Stromal cell of bone marrow (primary cell): ENCODE data around the gene BFAR.
"Not testable (repeated sequence)": the region's sequence is repeated elsewhere in the genome, so short reads cannot be mapped to it uniquely, and the experiment has no call there.

Experiments used
- DNase-seq: peaks from one replicate; pipeline ENCODE4 v3.0.0-alpha.2; 2012; ENCODE audit warnings: low read depth

BFAR gene, protein sequence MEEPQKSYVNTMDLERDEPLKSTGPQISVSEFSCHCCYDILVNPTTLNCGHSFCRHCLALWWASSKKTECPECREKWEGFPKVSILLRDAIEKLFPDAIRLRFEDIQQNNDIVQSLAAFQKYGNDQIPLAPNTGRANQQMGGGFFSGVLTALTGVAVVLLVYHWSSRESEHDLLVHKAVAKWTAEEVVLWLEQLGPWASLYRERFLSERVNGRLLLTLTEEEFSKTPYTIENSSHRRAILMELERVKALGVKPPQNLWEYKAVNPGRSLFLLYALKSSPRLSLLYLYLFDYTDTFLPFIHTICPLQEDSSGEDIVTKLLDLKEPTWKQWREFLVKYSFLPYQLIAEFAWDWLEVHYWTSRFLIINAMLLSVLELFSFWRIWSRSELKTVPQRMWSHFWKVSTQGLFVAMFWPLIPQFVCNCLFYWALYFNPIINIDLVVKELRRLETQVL

DNA sequence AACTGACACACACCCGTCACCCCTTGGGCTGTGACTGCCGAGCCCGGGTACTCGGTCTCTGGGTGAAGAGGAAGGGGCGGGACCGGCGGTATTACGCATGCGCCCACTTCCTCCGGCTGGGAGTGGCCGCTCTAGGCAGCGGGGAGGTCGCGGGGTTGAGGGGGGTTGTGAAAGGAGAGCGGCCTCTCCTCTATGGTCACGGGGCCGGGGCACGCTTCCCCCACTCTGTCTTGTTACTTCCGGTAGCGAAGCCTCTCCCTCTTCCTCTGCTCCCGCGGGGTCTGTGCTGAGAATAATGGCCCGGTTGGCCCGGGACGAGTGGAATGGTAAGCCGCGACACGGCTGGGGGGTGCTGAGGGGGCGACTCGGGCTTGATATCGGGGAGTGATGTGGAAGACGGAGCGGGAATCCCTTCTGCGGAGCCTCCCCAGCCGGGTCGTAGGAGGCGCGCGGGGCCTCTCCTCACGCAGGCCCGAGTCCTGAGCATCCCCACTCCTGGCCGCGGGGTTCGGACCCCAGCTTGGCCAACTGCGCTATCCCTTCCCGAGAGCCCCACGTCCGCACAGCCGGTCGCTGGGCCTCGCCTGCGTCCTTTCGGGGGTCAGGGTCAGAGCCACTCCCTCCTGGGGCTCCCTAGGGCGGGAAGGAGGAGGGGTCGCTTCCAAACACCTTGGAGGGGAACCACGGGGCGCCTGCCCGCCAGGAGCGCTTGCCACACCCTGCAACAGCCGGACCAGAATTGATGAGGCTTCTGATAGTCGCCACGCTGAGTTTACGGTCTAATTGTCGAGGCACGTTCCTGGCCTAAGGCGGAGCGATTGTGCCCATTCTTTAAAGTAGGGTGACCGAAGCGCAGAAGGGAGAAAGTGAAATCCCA is at the start of gene BFAR:
TSS of gene BFAR (plus strand) at position 259 of the 877 bp plus-strand sequence. CDS start 11,396 bp downstream, outside the sequence.
- peak; percentile 96 for DNase-seq

DNA sequence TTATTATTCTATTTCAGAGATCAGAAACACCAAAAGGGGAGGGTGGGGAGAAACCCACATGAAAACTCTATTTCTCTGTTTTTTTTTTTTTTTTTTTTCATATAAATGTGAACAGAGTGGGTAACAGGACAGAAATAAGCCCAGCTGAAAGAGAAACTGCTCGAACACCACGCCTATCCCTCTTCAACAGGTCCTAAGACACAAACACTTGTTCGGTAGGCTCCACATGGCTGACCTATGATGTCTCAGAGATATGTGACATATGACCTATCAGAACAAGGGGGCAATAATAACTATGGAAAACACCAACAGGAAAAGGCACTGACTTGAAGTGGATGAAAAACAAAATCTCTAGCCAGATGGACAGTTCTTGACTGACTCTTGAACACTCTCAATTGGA is 47.5 kb upstream of the BFAR start:
- DNase-seq = no peak

DNA sequence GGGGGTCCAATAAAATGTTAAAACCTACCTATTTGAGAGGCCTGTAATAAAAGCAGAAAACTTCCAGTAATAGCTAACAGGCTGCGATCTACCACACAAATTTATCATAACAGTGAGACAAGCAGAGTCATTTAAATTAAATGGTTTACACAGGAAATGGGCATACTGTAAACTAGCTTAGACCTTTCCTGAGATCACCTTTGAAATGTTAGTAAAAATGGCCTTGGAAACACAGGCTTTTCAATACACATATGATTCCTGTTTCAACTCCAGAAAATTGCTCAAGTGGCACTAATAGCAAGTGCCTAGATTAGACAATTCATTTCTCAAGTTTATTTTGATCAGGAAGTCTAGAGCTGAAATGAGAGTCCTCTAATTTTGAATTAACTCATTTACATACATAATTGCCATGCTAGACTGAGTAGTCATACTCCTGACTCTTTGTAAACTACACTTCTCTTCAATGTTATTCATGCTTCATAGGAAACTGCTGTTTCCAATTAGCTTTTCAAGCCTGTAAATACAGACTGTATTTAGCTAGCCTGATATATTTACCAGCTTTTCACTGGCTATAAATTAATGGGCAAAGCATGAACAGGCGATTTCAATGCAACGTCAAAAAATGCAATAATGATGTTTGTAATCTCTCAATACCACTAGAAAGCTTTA is 46.0 kb upstream of the BFAR start:
- DNase-seq = no peak

DNA sequence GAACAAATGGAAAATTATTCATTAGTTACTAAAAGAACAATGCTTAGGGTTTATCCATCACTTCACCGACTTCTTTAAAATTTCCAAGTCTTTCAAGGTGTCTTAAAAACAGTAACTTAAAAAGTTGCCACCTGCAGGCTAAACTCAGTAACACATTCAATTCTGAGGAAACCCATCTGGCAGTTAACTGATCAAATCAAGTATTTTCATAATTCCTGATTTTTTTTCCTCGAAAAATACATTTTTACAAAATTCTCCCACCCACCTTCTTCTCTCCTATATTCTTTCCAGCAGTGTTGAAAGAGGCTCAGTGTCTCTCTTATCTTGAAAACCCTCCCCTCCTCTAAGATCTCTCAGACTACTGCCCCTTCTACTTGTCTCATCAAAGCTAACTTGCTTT is 32.6 kb upstream of the BFAR start:
- DNase-seq = peak; percentile 17

DNA sequence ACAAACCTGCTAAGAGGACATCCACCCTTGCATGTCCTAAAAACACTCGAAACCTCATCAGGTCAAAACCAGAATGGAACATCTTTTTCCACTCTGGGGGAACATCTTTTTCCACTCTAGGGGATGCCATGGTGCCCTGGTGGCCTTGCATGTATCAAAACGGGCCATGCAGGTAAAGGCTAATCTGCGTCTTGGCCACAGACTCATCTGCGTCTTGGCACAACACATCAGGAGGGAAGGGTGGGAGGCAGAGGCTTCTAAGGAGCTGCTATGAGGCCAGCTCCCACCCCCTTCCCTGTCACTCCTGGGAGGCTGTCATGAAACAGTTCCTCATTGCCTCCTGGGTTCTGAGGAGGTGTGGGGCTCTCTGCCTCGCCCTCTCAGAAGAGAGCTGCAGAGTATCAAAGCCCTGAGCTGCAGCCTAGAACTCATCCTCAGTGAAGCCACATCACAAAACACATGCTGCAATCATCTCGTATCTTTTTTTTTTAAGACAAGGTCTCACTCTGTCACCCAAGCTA is 30.2 kb upstream of the BFAR start:
- no peak for DNase-seq

DNA sequence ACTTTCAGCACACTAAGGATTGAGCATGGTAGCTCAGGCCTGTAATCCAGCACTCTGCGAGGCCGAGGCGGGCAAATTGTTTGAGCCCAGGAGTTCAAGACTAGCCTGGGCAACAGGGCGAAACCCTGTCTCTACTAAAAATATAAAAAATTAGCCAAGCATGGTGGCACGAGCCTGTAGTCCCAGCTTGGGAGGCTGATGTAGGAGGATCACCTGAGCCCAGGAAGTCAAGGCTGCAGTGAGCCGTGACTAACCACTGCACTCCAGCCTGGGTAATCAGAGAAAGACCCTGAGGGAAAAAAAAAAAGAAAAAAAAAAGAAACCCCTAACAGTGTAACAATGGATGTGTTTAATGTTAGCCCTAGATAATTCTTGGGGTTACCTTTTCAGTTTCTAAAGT is 26.6 kb upstream of the BFAR start:
- no peak for DNase-seq

DNA sequence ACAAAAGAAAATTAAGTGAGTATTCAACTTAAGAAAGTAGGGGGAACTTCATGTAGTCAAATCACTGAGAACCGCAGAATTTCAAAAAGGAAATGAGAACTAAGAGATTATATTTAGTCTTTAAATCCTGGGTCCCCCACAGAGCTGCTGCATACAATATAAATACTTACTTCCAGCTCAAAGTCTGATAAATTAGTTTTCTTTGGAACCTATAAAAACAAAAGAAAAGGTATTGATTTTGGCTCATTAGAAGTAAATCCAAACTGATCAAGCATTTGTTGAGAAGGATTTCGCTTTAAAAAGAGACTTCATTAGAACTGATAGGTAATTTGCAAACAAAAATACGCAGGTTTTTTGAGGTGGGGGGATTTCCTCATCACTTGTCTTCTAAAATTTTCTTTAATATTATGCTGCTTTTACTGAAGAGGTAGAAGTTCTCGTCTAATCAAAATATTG is 24.6 kb upstream of the BFAR start:
- no peak for DNase-seq

DNA sequence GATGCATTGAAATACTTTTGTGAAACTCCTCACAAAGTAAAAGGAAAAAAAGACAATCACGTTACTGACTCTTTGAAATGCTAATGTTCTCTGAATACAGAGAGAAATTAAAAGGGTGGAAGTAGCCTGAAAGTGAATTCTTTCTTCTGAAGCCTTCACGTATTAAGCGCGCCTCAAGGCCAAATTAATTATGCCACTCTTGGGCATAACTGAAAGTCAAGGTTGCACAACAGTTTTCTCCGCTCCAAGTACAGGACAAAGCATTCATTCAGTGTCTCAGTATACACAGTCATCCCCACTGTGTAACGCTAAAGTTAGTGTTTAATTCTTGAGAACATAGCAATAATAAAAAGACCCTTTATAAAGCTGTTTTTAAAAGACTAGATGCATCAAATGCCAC is 24.1 kb upstream of the BFAR start:
- DNase-seq = no peak

DNA sequence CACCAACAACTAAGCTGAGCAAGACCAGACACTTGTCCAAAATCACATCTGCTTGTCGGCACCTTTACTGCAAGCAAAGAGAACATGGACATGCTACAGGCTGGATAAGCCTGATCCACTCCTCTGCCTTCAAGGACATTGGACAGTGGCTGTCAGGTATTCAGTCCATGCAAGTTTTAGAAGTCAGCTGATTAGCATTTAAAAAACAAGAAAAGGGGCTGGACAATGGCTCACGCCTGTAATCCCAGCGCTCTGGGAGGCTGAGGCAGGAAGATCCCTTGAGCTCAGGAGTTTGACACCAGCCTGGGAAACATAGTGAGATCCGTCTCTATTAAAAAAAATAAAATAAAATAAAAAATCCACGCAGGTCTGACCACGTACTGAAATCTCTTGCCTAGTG is 23.0 kb upstream of the BFAR start:
- no peak for DNase-seq

DNA sequence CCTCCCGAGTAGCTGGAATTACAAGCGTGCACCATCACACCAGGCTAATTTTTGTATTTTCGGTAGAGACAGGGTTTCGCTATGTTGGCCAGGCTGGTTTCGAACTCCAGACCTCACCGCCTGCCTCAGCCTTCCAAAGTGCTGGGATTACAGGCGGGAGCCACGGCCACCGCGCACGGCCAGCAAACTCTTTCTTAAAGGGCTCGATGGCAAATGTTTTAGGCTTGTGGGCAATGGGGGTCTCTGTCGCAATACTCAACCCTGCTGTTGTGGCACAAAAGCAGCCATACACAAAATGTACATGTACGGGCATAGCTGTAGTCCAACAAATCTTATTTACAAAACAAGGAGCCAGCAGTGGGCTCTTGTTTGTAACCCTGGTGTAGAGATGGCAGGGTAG is 21.1 kb upstream of the BFAR start:
- no peak for DNase-seq

DNA sequence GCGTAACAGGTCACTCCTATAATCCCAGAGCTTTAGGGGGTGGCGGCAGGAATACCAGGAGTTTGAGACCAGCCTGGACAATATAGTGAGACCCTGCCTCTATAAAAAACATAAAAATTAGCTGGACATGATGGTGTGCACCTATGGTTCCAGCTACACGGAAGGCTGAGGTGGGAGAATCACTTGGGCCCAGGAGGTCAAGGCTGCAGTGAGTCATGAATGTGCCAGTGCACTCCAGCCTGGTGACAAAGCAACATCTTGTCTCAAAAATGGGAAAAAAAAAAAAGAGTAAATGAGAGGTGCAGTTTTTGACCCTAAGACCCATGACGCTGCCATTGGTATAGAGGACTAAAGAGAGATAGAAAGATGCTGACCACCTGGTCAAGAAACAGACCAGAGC is 18.8 kb upstream of the BFAR start:
- DNase-seq = no peak

DNA sequence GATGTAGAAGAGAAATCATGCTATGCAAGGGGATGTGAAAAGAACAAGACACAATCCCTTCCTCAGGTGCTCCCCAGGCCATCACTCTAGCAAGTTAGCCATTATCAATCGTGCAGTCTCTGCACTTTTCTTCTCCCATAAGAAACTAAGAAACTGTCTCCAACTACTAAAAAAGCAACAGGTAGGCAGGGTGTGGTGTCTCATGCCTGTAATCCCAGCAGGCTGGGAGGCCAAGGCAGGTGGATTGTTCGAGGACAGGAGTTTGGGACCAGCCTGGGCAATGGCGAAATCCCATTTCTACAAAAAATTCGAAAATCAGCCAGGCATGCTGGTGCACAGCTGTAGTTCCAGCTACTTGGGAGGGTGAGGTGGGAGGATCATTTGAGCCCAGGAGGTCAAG is 16.5 kb upstream of the BFAR start:
- DNase-seq = no peak

DNA sequence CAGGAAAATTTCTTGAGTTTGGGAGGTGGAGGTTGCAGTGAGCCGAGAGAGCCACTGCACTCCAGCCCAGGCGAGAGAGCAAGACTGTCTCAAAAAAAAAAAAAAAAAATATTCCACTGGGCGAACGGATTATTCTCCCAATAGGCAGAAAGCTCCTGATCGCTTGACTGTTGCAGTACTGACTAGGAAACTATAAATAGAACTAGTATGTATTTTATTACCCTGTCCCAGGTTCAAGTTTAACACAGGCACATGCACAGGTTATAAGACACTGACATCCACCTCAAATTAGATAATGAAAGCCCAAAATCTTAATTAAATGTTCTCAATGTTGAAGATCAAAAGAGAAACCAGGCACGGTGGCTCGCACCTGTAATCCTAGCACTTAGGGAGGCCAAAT is 14.2 kb upstream of the BFAR start:
- DNase-seq = no peak

DNA sequence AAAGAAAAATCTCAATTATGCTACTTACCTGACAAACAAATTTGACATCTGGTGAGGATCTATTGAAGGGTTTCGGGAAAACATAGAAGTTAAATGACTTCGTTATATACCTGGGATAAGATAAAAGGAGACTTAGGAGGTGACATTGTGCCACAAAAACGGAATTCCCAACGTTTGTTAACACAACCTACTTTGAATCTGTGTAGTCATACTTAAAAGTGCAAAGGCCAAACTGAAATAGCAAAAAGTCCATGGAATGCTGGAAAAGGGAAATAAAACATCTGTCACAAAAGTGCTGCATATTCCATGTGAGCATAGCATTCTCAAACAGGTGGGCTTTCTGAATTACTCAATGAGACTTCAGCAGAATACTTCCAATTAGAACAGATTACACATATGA is 5.7 kb upstream of the BFAR start:
- no peak for DNase-seq

DNA sequence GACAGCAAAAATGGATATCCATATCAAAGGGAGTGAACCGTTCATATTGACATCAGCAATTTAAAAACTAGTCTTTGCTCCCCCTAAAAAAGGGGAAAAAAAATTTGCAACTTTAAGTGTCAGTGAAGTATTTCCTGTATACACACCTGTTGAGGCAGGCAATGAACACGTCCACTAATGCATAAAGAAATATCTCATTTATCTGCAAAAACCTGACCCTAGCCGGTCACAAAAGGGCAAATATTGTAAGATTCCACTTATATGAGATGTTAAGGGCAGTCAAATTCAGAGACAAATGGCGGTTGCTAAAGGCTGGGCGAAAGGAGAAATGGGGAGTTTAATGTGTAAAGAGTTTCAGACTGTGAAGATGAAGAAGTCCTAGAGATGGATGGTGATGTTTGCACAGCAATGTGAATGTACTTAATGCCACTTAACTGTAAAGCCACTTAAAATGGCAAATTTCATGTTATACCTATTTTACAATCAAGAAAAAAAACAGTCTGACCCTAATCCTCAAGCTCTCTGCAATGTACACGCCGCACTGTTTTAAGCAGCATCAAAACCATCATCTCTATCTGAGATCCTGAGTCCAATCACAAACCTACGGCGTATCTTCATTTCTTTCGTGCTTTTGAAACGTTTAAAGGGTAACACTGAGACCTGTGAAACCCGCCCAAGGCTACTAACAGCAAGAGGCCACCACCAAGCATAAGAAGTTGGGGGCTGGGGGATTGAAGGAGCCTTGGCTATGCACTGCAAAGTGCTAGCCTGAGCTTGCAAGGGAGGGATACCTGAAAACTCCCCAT is 3.7 kb upstream of the BFAR start:
- no peak for DNase-seq

DNA sequence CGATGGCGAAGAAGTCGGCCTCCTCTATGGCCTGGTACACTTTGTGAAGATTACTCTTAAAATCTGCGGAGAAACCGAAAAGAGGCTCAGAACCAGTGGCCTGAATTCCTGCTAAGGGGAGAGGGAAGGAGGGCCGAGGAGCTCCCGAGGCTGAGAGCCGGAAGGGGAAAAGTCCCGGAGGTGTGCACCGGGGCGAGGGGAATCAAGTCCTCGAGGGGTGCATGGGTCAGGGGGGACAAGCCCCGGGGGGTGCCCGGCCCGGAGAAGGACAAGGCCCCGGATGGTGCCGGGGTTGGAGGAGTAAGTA is 3.2 kb upstream of the BFAR start:
- no peak for DNase-seq

DNA sequence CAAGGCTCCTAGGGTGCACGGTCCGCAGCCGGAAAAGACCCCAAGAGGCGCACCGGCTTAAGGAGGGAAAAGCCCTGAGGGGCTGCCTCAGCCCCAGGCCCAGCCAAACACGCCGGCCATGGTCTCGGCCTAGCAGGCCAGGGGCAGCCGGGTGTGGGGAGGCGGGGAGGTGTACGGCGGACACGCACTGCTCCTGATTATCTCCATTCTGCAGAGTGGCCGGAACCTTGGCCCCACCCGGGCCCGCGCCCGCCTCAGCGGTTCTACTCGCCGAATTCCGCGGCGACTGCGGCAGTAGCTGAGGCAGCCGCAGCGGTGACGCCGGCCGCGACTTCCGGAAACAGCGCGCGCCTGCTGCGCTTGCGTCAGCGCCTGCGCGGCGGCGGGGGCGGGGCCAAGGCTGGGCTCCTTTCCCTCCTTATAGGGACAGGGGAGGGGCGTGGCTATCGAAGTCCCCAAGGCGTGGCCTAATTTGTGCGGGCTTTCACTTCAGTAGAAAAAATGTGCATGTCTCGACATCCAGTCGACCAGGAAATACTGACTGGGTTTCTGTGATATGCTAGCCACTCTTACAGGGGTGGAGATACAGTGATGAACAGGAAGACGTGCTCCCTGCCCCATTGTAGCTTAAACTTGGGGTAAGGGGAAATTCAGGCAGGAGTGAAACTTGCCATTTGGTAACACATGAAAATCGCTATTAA is 2.7 kb upstream of the BFAR start, which contains the start of gene PARN:
TSS of gene PARN (minus strand) at position 342 of the 701 bp plus-strand sequence. CDS start at position 207, 135 bp downstream.
- peak; percentile 89 for DNase-seq

DNA sequence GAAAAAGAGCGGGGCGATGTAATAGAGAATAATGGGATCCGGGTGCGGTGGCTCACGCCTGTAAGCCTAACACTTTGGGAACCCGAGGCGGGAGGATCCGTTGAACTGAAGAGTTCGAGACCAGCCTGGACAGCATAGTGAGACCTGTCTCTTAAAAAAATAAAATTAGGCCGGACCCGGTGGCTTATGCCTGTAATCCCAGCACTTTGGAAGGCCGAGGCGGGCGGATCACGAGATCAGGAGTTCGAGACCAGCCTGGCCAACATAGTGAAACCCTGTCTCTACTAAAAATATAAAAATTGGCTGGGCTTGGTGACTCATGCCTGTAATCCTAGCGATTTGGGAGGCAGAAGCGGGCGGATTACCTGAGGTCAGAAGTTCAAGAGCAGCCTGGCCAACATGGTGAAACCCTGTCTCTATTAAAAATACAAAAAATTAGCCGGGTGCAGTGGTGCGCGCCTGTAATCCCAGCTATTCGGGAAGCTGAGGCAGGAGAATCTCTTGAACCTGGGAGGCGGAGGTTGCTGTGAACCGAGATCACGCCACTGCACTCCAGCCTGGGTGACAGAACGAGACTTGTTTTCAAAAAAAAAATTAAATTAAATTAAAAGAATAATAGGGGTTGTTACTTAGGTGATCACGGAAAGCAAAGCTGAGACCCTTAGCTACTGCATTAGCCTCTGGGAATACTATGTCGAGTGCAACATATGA is 2.0 kb upstream of the BFAR start:
- DNase-seq = not testable (repeated sequence)

DNA sequence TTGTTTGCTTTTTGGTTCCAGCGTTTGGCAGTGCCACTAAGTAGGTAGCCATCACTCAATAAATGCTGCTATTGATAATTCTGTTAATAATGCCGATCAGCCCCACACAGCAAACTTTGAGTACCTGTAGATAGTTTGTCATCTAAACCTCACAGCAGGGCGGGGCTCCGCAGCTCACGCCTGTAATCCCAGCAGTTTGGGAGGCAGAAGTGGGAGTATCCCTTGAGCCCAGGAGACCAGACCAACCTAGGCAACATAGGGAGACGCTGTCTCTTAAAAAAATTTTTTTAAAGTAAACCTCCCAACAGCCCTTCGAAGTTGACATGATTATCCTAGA is 1.6 kb downstream of the BFAR start:
- no peak for DNase-seq
